Activated CD4-positive, alpha-beta T cell treated with anti-CD3 and anti-CD28 coated beads for 48 hours (primary cell): ENCODE data around the gene ANO5.

Source experiments
- DNase-seq: peaks from one replicate; pipeline ENCODE4 v3.0.0-alpha.2; 2020

The ANO5 gene, protein sequence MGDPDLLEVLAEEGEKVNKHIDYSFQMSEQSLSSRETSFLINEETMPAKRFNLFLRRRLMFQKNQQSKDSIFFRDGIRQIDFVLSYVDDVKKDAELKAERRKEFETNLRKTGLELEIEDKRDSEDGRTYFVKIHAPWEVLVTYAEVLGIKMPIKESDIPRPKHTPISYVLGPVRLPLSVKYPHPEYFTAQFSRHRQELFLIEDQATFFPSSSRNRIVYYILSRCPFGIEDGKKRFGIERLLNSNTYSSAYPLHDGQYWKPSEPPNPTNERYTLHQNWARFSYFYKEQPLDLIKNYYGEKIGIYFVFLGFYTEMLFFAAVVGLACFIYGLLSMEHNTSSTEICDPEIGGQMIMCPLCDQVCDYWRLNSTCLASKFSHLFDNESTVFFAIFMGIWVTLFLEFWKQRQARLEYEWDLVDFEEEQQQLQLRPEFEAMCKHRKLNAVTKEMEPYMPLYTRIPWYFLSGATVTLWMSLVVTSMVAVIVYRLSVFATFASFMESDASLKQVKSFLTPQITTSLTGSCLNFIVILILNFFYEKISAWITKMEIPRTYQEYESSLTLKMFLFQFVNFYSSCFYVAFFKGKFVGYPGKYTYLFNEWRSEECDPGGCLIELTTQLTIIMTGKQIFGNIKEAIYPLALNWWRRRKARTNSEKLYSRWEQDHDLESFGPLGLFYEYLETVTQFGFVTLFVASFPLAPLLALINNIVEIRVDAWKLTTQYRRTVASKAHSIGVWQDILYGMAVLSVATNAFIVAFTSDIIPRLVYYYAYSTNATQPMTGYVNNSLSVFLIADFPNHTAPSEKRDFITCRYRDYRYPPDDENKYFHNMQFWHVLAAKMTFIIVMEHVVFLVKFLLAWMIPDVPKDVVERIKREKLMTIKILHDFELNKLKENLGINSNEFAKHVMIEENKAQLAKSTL

DNA sequence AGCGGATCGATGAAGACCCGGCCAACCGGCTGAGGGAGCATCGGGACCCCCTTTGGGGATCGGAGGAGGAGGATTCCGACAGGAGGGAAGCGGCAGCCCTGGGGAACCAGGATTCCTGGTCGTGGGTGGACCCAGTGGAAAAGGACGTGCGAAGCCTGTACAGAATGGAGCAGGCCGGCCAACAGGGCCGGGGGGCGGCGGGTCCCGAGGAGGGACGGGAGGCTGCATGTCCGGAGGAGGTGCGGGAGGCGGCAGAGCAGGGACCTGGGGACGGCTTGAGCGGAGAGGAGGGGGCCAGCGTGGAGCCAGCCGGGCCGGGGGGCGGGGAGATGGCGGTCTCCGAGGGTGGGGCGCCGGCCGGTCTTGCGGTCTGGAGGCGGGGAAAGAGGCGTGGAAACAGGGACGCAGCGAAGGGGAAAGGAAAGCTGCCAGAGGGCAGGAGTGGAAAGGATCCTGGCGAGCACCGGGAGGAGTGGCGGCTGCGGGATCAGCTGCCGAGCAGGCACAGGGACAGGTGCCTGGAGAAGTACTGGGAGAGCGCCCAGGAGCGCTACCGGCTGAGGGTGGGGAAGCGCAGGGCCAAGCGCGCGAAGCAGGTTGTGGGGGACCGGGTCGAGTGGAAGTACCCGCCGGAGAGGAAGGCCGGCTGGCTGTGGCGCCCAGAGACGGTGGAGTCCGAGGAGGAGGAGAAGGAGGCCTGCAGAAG is at the start of gene ANO5:
TSS of gene ANO5 (plus strand) at position 444 of the 706 bp plus-strand sequence. CDS start 408 bp downstream, outside the sequence.
- DNase-seq: no peak

DNA sequence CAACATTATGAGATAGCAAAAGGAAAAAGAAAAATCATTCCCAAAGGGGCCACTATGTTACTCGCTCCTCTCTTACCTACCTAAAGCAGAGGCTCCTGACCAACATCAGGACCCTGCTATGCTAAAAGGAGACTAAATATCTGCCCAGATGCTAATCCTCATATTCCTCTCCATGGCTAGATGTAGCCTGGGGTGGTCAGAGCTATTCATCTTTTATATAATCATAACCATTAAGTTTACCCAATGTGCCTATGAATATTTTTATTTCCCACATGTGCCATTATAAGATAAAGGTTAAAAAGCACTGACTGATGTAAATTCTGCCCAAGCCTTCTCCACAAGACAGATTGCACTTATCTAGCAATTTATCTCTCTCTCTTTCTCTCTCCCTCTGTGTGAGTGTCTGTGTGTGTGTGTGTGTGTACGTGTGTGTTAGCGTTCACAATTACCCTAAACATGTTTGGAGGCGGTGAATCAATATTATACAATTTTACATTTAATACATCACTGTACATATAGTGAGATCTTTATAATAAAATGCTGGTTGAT is 41.2 kb upstream of the ANO5 start:
- no peak for DNase-seq

DNA sequence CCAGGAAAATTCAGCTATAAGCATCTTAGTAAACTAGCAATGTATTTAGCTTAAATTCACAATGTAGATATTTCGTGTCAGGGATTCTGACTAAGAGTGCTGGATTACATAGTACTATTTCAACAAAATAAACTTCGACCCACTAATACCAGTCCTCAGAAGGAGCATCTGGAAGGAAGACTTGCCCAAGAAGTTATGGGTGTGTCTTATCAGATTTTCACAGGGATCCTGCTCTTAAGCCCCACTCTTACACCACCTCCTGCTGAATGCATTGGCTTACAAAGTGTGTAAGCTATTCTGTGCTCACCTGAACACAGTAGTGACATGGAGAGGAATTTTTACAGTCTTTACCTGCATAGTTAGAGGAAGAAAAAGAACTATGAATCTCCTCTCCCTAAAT is 35.4 kb upstream of the ANO5 start:
- no peak for DNase-seq

DNA sequence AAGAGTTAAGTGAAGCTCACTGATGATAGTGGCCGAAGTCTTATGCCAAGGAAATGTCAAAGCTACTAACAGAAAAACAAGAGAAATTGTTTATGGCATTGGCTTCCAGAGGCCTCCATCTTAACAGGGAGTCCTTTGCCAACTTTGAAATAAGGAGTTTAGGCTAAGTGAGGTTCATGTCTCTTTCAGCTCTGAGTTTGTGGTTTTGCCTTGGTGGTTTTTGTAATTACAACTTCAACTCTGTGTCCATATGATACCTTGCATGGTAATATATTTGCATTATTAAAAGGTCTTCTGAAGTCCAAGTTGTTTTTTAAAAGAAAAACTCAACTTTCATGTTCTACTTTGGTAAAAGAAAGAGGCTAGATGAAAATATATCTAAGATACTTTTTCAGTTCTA is 31.4 kb upstream of the ANO5 start:
- DNase-seq: no peak

DNA sequence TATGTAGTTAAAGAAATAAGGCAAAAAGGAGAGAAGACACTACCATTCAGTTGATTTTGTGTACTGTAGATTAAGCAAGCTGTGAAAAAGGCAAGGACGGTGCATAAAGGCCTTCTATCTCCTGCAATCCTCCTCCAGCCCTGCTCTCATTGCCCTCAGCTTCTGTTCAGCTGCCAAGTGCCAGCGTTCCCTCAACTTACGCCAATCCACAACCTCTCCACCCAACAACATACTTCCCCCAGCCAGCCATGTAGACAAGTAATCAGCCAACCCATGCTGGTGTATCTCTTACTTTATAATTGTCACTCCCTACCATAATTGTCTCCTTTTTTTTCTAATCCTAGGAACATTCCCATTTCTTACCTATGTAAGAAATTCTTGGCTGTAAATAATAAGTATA is 30.1 kb upstream of the ANO5 start:
- DNase-seq: no peak

DNA sequence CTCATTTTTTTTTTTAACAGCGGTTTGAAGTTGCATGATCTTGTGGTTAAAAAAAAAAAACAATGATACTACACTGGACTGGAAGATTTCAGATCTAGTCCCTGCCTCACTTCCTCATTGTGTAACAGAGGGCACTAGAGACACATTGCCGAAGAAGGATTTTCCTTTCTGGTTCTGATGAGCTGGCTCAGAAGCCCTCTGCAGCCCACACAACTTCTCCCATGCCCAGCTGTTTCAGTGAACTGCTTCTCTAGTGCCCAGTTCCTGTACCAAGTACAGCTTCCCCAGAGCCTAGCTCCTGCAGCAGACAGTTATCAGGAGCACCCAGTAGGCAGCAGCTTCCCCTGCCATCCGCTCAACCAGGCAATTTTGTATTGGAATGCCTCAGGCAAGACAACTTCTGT is 29.5 kb upstream of the ANO5 start:
- no peak for DNase-seq

DNA sequence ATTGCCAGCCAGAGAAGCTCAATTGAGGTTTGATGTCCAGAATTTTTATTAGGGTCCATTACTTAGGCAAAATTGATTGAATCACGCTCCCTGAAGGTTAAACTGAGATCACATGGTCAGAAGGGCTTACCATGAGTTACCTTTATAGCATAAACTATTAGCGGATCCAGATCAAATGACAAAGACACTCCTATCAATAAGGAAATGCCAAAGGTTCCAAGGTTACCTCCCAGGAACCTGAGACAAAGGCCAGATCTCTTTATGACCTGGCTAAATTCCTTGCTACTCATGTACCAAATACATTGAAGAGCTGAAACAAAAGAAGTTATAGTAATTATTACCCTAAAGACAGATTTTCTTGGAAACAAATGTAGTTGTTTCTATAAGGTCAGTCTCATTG is 27.8 kb upstream of the ANO5 start:
- DNase-seq: no peak

DNA sequence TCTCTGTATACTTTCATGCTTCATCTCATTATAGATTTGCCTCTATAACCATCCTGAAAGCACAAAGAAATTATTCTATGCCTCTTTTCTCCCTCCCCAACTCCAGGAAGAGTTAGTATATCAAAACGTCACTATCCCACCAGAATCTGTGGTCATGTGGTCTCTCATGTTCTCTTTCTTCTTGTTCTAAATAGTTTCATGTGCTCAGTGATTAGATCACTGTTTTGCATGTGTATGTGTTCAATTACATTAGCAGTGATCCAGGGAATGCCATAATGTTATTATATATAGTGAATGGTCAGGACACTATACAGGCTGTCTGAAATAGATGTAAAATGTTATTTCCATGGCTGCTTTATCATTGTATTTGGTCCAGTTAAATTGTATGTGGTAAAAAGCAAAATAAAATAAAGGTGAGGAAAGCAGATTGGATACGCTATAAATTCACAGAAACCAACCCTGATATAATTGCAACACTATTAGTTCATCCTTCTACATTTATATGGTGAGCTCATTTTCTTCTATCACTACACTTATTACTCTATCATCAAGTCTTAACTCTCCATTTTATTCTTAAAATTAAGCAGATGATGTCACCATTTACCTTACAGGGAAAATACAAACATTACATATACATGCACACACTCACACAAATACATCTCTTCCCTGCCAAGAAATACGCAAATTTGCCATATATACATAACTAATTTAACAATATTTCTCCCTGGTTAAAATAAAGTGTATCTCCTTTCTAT is 26.9 kb upstream of the ANO5 start:
- DNase-seq: no peak

DNA sequence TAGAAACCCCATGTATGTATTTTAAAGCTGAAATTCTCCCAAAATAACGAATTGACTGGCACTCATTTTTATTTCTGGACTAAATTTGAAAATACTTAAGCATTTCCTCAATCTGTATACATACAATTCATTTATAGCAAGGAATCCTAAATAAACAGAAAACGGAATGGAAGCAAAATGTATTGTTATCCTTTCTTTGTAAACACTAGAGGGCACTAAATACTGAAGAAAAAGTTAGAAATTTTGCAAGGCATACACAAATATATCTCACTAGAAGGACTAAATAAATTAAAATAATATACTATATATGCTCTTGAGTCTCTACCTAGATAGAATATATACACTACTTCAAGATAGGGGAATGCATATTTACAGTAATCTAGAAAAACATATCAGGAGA is 23.1 kb upstream of the ANO5 start:
- no peak for DNase-seq

DNA sequence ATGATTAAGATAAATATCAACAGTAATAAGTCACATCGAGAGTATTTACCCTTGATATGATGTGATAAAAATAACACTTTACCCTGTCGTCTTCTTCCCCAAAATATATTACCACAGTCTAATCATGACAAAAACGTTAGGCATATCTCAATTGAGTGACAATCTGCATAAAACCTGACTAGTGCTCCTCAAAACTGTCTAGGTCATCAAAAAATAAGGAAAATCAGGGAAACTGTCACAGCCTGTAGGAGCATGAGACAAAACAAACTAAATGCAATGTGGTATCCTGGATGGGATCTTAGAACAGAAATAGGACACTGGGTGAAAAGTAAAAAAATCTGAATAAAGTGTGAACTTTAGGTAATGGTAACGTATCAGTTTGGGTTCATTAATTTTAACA is 19.4 kb upstream of the ANO5 start:
- DNase-seq: no peak

DNA sequence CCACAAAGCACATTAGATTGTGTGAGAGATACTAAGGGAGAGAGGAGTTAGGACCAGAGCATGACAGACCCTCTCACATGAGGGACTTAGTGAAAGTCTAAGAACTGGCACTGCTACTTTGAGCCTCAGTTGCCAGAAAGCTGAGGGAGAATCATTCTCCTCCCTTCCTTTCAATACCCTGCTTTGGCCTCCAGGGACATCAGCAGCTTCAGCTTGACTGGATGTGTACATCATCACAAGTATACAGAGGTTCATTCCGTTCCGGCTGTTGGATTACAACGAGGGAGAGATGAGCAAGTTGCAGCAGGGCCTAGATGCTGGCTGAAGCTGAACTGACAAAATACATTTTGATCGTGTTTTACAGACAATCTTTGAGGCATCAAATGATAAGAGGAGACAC is 15.7 kb upstream of the ANO5 start:
- DNase-seq: no peak

DNA sequence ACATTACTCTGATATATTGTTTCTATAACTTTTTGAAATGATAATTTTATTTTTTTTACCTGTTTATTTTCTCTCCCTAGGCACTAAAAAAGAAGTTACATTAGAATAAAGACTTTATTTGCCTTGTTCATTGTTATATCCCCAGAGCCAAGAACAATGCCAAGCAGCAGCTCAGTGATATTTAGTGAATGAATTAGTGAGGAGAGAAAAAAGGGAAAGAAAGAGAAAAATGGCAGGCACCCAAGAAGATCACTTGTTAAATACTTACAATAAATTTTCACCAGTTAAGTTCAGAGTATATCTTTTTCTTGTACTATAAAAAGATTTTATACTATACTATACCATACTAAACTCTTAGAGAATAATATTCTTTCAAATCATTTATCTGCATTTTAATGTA is 13.3 kb upstream of the ANO5 start:
- no peak for DNase-seq

DNA sequence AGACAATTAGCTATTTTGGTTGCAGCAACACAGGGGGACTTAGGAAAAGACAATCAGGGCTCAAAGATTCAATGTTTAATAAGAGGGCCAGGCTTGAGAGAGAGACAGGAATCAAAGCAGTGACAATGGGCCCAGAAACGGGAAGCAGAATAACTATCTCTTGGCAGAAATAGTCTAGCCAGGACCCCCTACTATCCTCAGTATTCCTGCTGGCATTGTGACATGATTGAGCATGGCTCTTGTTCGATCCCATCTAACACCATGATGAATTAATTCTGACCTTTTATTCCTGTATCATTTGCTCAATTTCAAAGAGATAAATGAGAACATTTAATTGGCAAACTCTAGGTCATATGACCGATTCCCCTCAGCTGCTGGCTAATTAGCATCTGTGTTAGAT is 12.8 kb upstream of the ANO5 start:
- DNase-seq: no peak

DNA sequence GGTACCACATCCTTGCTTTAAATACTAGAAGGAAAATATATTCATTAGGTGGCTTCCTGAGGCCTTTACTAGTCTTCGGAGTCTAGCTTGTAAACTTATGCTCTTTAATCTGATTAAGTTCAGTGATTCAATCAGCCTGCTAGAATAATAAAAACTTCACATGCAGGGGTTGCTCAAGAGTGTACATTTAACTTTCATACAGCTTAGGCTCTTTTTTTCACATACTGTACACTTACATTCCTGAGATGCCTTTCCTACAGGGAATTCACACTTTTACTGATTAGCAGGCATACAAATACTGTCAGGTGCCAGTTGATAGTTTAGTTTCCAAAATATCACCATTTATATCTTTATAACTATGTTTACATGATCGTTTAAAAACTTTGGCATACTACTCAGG is 3.2 kb upstream of the ANO5 start:
- no peak for DNase-seq

DNA sequence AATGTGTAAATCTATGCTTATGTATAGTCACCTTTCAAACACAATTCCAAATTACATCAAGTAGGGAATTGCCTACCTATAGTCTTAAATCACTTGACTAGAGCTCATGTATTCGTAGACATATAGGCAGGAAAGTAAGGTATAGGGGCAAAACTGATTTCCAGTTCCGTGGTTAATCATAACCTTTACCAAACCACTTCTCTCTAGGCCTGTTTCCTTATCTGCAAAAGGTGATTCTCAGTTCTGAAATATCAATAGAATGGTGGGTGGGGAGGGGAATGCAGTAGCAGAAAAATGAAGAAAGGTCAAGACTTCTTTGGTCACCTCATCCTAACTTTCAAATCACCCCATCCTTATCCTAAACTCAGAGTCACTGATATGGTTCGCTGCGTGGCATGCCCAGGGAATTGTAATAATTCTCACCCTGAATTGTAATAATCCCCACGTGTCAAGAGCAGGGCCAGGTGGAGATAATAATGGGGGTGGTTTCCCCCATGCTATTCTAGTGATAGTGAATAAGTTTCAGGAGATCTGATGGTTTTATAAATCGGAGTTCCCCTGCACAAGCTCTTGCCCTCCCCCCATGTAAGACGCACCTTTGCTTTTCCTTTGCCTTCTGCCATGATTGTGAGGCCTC is 1.9 kb upstream of the ANO5 start:
- DNase-seq: no peak

DNA sequence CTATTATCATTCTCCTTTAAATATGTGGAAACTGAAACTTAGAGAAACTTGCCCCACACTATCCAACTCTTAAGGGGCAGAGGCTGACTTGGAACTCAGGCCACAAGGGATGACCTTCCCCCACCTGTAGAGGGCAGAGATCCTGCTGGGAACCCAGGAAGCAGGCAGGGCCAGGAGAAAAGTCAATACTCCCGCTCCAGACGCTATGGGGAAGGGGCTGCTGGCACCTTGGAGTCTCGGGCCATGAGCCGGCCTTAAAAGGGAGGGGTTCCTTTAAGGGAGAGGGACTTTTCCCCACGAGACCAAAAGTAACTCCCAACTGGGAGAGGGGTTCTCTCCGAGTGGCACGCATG is 620 bp upstream of the ANO5 start:
- DNase-seq: no peak

DNA sequence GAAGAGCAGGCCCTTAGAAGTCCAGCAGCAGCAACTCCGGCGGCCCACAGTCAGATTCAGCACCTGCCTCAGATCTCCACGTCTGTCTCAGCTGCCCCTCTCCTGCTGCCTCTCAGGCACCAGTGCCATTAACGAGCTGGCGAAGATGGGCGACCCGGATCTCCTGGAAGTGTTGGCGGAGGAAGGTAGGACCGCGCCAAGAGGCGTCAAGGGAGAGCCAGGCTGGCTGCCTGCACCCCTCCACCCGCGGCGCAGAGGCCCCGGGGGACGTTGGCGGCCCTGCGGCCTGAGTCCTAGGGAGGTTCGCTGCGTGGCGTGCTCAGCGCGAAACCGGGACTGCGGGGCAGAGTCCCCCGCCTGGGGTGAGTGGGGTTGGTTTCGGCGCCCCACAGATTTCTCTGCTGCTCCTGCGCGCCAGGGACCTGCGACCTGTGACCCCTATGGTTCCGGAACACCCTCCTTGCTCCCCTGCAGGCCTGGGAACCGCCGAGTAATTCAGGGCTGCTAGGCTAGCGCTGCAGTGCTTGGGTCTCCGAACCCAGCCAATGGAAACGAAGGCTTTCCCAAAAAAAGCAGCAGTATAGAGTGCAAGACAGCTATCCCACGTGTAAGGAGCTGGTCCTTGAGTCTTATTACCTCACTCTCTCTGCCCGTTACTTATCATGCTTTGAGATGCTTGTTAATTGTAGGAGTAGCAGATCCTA is 615 bp downstream of the ANO5 start:
- DNase-seq: no peak

DNA sequence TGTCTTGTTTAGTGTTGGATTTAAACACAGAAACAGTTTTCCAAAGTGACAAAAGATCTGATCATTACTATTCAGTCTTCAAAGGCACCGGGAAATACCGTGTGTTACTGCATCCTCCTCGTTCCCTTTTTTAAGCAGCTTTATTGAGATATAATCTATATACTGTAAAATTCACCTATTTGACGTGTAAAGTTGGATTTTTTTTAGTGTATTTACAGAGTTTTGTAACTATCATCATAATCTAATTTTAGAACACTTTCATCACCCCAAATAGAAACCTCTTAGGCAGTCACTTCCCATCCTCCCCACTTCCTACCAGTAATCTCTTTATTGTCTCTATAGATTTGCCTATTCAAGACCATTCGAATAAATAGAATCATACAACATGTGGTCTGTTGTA is 1.4 kb downstream of the ANO5 start:
- DNase-seq: no peak

DNA sequence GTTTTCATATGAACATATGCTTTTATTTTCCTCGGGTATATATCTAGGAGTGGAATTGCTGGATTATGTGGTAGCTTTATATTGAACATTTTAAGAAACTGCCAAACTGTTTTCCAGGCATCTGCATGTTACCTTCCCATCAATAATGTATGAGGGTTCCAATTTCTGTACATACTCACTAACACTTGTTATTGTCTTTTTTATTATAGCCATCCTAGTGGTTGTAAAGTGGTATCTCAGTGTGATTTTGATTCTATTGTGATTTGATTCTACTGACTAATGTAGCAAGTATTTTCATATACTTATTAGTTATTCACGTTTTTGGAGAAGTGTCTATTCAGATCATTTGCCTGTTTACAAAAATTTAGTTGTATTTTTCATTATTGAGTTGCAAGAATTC is 2.0 kb downstream of the ANO5 start:
- DNase-seq: no peak

DNA sequence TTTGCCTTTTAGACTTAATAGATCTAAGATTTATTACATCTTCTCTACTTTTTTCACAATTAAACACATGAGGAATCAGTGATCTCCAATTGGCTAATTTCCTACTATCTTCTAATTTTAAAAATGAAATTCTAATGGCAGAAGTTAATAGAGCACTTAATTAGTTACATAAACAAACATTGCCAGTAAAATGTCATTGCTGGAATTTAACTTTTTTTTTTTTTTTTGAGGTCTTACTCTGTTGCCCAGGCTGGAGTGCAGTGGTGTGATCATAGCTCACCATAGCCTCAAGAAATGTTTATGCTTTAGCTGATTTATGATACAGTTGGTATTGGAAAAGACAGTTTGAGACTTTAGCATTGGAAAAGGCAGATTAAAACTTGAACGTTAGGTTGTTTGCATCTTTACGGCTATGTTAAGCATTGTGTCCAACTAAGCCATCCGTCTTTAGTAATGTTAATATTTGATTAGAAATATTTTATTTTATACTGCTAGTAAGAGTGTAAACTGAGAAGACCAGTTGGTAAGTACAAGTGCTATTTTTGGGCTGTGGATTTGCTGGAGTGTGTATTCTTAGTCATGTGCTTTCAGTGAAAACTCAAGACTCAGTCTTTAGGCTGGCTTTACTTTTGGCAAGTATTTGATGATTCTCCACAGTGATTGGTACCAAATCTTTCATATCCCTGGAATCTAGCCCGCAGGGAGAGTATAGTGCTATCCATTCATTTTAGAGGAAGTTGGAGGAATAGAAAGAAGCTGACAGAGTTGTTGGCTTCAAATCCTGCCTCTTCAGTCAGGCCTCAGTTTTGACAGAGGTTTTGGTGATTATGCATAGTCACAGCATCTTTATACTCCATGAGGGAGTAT is 4.5 kb downstream of the ANO5 start:
- DNase-seq: no peak
